ENCODE data around the gene THADA. TPM values are rescaled to one million over a fixed set of nuclear protein-coding genes. Genes with fewer than 3 reads are reported as not detected.
A peak's percentile ranks its signal among the peaks of the same experiment; 100 is the strongest.

The THADA gene
- total and polyA plus RNA-seq, 8 donors = 9.4 to 25.1 (median 18.2) TPM

- 34 to 38% methylated on average over 5 of the region's 5 CpGs for WGBS, 2 donors
- intact Hi-C loops (cut with DNase I) = no loop called here
- H3K9me3 ChIP-seq = no peaks in the 10 kb centered on the region
- peak; percentile 64 for FAIRE-seq
- H3K4me1 ChIP-seq = peaks cover 21 to 34% (median 25%) of the 10 kb centered on the region in 3 donors
- DNase-seq = no peak
- TF ChIP-seq CTCF (IDR thresholded peaks at IDR 0.05) = no peak
- peak overlapping the region in 2 of 4 donors; percentile 66 to 69 for H3K27ac ChIP-seq
- peak; percentile 23 to 65 (median 53) for ATAC-seq
- H3K36me3 ChIP-seq = no peaks in the 10 kb centered on the region
- no peak overlapping the region for H3K4me3 ChIP-seq
- H3K27me3 ChIP-seq = no peaks in the 10 kb centered on the region
Measured at GRCh38 chr2:43314299-43314927, 281.4 kb downstream of the THADA start.

GRCh38 chr2:43313642-43314017, 282.2 kb downstream of the THADA start:
- 67 to 72% methylated on average over 6 of the region's 6 CpGs for WGBS, 2 donors
- Histone ChIP-seq H3K36me3 (no peaks in the 10 kb centered on the region), H3K27me3 (no peaks in the 10 kb centered on the region), H3K4me3 (no peak overlapping the region), H3K9me3 (no peaks in the 10 kb centered on the region), H3K27ac (peak overlapping the region; percentile 44 to 69 (median 60)), H3K4me1 (peaks cover 21 to 34% (median 25%) of the 10 kb centered on the region in 3 donors)
- TF ChIP-seq CTCF (IDR thresholded peaks at IDR 0.05) = no peak
- no peak for DNase-seq
- intact Hi-C loops (cut with DNase I) = no loop called here
- no peak for FAIRE-seq
- ATAC-seq = peak; percentile 39 to 64 (median 46)

- Histone ChIP-seq H3K4me1 (peaks cover 21 to 34% (median 25%) of the 10 kb centered on the region in 3 donors), H3K27ac (peak overlapping the region; percentile 44 to 69 (median 60)), H3K36me3 (no peaks in the 10 kb centered on the region), H3K9me3 (no peaks in the 10 kb centered on the region), H3K4me3 (no peak overlapping the region), H3K27me3 (no peaks in the 10 kb centered on the region)
- FAIRE-seq (peak; percentile 68), DNase-seq (peak; percentile 54 to 78 (median 67)), ATAC-seq (peak; percentile 92 to 95 (median 93))
- no peak for TF ChIP-seq CTCF (IDR thresholded peaks at IDR 0.05)
- WGBS, 2 donors = 33 to 35% methylated on average over 7 of the region's 7 CpGs
- intact Hi-C loops (cut with DNase I) = no loop called here
Measured at GRCh38 chr2:43312755-43313641, 282.8 kb downstream of the THADA start.

- DNase-seq = no peak
- intact Hi-C loops (cut with DNase I) = no loop called here
- Histone ChIP-seq H3K27me3 (no peaks in the 10 kb centered on the region), H3K27ac (peak overlapping the region in 1 of 4 donors; percentile 69), H3K4me3 (no peak overlapping the region), H3K4me1 (peaks cover 21 to 34% (median 25%) of the 10 kb centered on the region in 3 donors), H3K9me3 (no peaks in the 10 kb centered on the region), H3K36me3 (no peaks in the 10 kb centered on the region)
- FAIRE-seq = no peak
- peak in 3 of 4 donors; percentile 10 to 24 (median 22) for ATAC-seq
- no peak for TF ChIP-seq CTCF (IDR thresholded peaks at IDR 0.05)
Measured at GRCh38 chr2:43311276-43311675, 284.6 kb downstream of the THADA start.

All from pancreas (tissue), 10 donors.